Motor neuron (in vitro differentiated cells): Measurements from ENCODE around the gene TBATA. TPM values are rescaled to one million over a fixed set of nuclear protein-coding genes. Genes with fewer than 3 reads are reported as not detected.
"Not testable (repeated sequence)": the region's sequence is repeated elsewhere in the genome, so short reads cannot be mapped to it uniquely, and the experiment has no call there.

Experiments used
- ATAC-seq, 8 experiments: fragments of 200-7000 bp; cut with Tn5 transposase; replicated peaks in 6 of 8; 2 replicates each; pipeline ENCODE4 v1.8.0; 2021; ENCODE audit warnings: mild to moderate bottlenecking in 8 of 8, moderate library complexity in 8 of 8
- H3K27ac ChIP-seq, 2 donors: fragments of 250-450 bp; sonication (Bioruptor Pico); 2 replicates each; pipeline ENCODE4 v1.9.0; 2021; ENCODE audit warnings: antibody characterized with exemption in 2 of 2, mild to moderate bottlenecking in 2 of 2, moderate library complexity in 1 of 2
- H3K4me1 ChIP-seq, 2 donors: fragments of 250-450 bp; sonication (Bioruptor Pico); replicated peaks in 1 of 2; 2 replicates each; pipeline ENCODE4 v1.6.1; 2021; ENCODE audit warnings: antibody characterized with exemption in 2 of 2, mild to moderate bottlenecking in 2 of 2, moderate library complexity in 1 of 2
- H3K4me3 ChIP-seq, 5 donors: fragments of 250-450 bp; sonication (Bioruptor Pico); 2 replicates each; pipeline ENCODE4 v1.9.0; 2021; ENCODE audit warnings: antibody characterized with exemption in 5 of 5, mild to moderate bottlenecking in 5 of 5, moderate library complexity in 4 of 5
- WGBS, 10 experiments: fragments of 450-650 bp; shearing (Covaris generic); methylation state at CpG; one replicate each; pipeline ENCODE4 v1.0.0; 2022; 5-methylcytosine and 5-hydroxymethylcytosine counted together
- in situ Hi-C, 9 experiments: fragments of 400-800 bp; cut with MboI; loops; one replicate each; pipeline ENCODE4 v1.15.0; 2021; ENCODE audit warnings: low sequenced_read_pairs in 9 of 9, low pct_unique_long_range_greater_than_20kb in 2 of 9; ENCODE audit not compliant: unreplicated experiment in 9 of 9
- total RNA-seq, 8 experiments: library from RNA; unstranded; fragments of 300-600 nt; gene quantifications; 2 replicates each; pipeline versions ENCODE4 v1.2.3 to v1.2.4, GENCODE V29; 2022

The TBATA gene
- total RNA-seq, 8 experiments from 2014 or later, result 1.5 TPM; not detected in 7

GRCh38 chr10:70774810-70775678, 10.1 kb downstream of the TBATA start:
- peak in 3 of 8 experiments; percentile 68 to 81 (median 72) for ATAC-seq
- H3K4me3 ChIP-seq, result no peak overlapping the region
- H3K27ac ChIP-seq, result no peak overlapping the region
- H3K4me1 ChIP-seq, result peaks cover 0 to 4% of the 10 kb centered on the region in 2 donors
- in situ Hi-C loops, result loop anchor here in 5 of 9 experiments (25.0 kb wide), 2 partner anchors 112 to 213 kb away; partner anchors contain the start of gene PCBD1 (in 1 of the 5)
- 33 to 79% (median 58%) methylated on average over 1 to 5 of the region's 14 CpGs; no CpG with 5 or more reads in 6 of the 10 experiments for WGBS, 10 experiments

GRCh38 chr10:70773965-70774809, 11.0 kb downstream of the TBATA start:
- 40 to 100% (median 78%) methylated on average over 1 to 5 of the region's 14 CpGs; no CpG with 5 or more reads in 3 of the 10 experiments for WGBS, 10 experiments
- H3K4me1 ChIP-seq, result peaks cover 0 to 4% of the 10 kb centered on the region in 2 donors
- ATAC-seq, result no peak
- no peak overlapping the region for H3K4me3 ChIP-seq
- no peak overlapping the region for H3K27ac ChIP-seq
- in situ Hi-C loops, result loop anchor here in 5 of 9 experiments (25.0 kb wide), 2 partner anchors 113 to 212 kb away; partner anchors contain the start of gene PCBD1 (in 1 of the 5)

- 67 to 93% (median 76%) methylated on average over 3 to 7 of the region's 9 CpGs; no CpG with 5 or more reads in 3 of the 10 experiments for WGBS, 10 experiments
- Histone ChIP-seq H3K4me1 (peaks cover 0 to 4% of the 10 kb centered on the region in 2 donors), H3K27ac (no peak overlapping the region), H3K4me3 (no peak overlapping the region)
- ATAC-seq, result no peak
- in situ Hi-C loops, result loop anchor here in 5 of 9 experiments (25.0 kb wide), 2 partner anchors 114 to 211 kb away; partner anchors contain the start of gene PCBD1 (in 1 of the 5)
These were observed 11.7 kb downstream of the TBATA start for GRCh38 chr10:70773461-70773860.

GRCh38 chr10:70772627-70773026, 12.6 kb downstream of the TBATA start:
- H3K4me3 ChIP-seq, result no peak overlapping the region
- in situ Hi-C loops, result loop anchor here in 5 of 9 experiments (25.0 kb wide), 2 partner anchors 115 to 210 kb away; partner anchors contain the start of gene PCBD1 (in 1 of the 5)
- WGBS, 10 experiments, result 83 to 100% (median 88%) methylated on average over 1 to 4 of the region's 4 CpGs; no CpG with 5 or more reads in 6 of the 10 experiments
- no peak overlapping the region for H3K27ac ChIP-seq
- H3K4me1 ChIP-seq, result peaks cover 0 to 4% of the 10 kb centered on the region in 2 donors
- ATAC-seq, result no peak

GRCh38 chr10:70771311-70772194, 13.6 kb downstream of the TBATA start:
- Histone ChIP-seq H3K4me3 (no peak overlapping the region), H3K27ac (no peak overlapping the region), H3K4me1 (peaks cover 0 to 4% of the 10 kb centered on the region in 2 donors)
- no peak for ATAC-seq
- in situ Hi-C loops, result loop anchor here in 5 of 9 experiments (25.0 kb wide), 2 partner anchors 116 to 209 kb away; partner anchors contain the start of gene PCBD1 (in 1 of the 5)
- WGBS, 10 experiments, result 44 to 100% (median 95%) methylated on average over 1 to 6 of the region's 8 CpGs; no CpG with 5 or more reads in 3 of the 10 experiments

- H3K27ac ChIP-seq, H3K4me1 ChIP-seq, ATAC-seq, H3K4me3 ChIP-seq: not testable (repeated sequence)
- in situ Hi-C loops, result loop anchor here in 5 of 9 experiments (25.0 kb wide), 2 partner anchors 117 to 208 kb away; partner anchors contain the start of gene PCBD1 (in 1 of the 5)
- WGBS, 10 experiments, result 80 to 92% (median 90%) methylated on average over 1 to 7 of the region's 7 CpGs; no CpG with 5 or more reads in 7 of the 10 experiments
These were observed 14.7 kb downstream of the TBATA start for GRCh38 chr10:70770516-70770915.

GRCh38 chr10:70770001-70770400, 15.2 kb downstream of the TBATA start:
- Histone ChIP-seq H3K27ac (no peak overlapping the region), H3K4me3 (no peak overlapping the region), H3K4me1 (no peaks in the 10 kb centered on the region)
- in situ Hi-C loops, result loop anchor here in 5 of 9 experiments (25.0 kb wide), 2 partner anchors 117 to 208 kb away; partner anchors contain the start of gene PCBD1 (in 1 of the 5)
- no peak for ATAC-seq
- 20 to 93% (median 60%) methylated on average over 1 to 2 of the region's 2 CpGs; no CpG with 5 or more reads in 5 of the 10 experiments for WGBS, 10 experiments

- no peaks in the 10 kb centered on the region for H3K4me1 ChIP-seq
- 24 to 87% (median 65%) methylated on average over 1 to 4 of the region's 4 CpGs for WGBS, 10 experiments
- no peak overlapping the region for H3K4me3 ChIP-seq
- no peak for ATAC-seq
- in situ Hi-C loops, result loop anchor here in 5 of 9 experiments (25.0 kb wide), 2 partner anchors 118 to 207 kb away; partner anchors contain the start of gene PCBD1 (in 1 of the 5)
- no peak overlapping the region for H3K27ac ChIP-seq
These were observed 16.1 kb downstream of the TBATA start for GRCh38 chr10:70769121-70769520.

- peak in 1 of 8 experiments; percentile 82 for ATAC-seq
- WGBS, 10 experiments, result 51 to 100% (median 80%) methylated on average over 1 to 6 of the region's 6 CpGs; no CpG with 5 or more reads in 2 of the 10 experiments
- H3K4me3 ChIP-seq, H3K4me1 ChIP-seq, H3K27ac ChIP-seq: not testable (repeated sequence)
- in situ Hi-C loops, result loop anchor here in 5 of 9 experiments (25.0 kb wide), 2 partner anchors 119 to 206 kb away; partner anchors contain the start of gene PCBD1 (in 1 of the 5)
These were observed 17.0 kb downstream of the TBATA start for GRCh38 chr10:70768026-70768685.

GRCh38 chr10:70765794-70766594, 19.2 kb downstream of the TBATA start:
- H3K4me1 ChIP-seq, result peaks cover 10 to 18% of the 10 kb centered on the region in 2 donors
- in situ Hi-C loops, result loop anchor here in 5 of 9 experiments (25.0 kb wide), 2 partner anchors 121 to 204 kb away; partner anchors contain the start of gene PCBD1 (in 1 of the 5)
- no peak overlapping the region for H3K27ac ChIP-seq
- WGBS, 10 experiments, result 60 to 100% (median 91%) methylated on average over 1 to 7 of the region's 8 CpGs; no CpG with 5 or more reads in 3 of the 10 experiments
- no peak overlapping the region for H3K4me3 ChIP-seq
- ATAC-seq, result no peak
